SU-DHL-6 (cell line): Measurements from ENCODE around the gene CPEB3.

Experiments
- CTCF ChIP-seq: fragments of 200-600 bp; sonication (generic); IDR thresholded peaks from one replicate; pipeline ENCODE4 v1.5.1; 2017; ENCODE audit warnings: antibody characterized with exemption, mild to moderate bottlenecking, low read length, moderate library complexity; ENCODE audit not compliant: insufficient read depth, poor library complexity, severe bottlenecking
- EZH2phosphoT487 ChIP-seq: fragments of 200-600 bp; sonication (generic), shearing (Covaris generic); conservative IDR thresholded peaks from 2 replicates; pipeline ENCODE4 v1.6.1; 2018; ENCODE audit warnings: mild to moderate bottlenecking, antibody characterized with exemption, low read length, moderate library complexity, mixed read lengths

DNA sequence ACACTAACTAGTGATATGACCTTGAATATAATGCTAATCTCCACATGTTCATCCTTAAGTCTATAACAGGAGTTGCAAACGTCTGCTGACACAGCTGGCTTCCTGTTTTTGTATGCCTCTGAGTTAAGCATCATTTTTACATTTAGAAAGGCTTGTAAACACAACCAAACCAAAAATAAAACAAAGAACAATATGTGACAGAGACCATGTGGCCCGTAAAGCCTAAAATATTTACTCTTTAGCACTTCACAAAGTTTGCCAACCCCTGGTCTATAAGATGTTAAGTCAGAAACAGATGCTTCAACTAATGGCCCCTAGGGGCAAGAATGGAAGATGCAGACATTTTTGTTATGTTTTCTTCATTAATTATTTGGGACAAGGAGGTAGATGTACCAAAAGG lies 109.3 kb downstream of the CPEB3 start:
- TF ChIP-seq CTCF (peak; percentile 57), EZH2phosphoT487 (no peak)
